ENCODE measurements around the gene DOCK2. TPM values are rescaled to one million over a fixed set of nuclear protein-coding genes. Genes with fewer than 3 reads are reported as not detected.

Gene DOCK2
- total and polyA plus RNA-seq, 8 donors: 0.73 to 15.6 (median 1.7) TPM

DNA sequence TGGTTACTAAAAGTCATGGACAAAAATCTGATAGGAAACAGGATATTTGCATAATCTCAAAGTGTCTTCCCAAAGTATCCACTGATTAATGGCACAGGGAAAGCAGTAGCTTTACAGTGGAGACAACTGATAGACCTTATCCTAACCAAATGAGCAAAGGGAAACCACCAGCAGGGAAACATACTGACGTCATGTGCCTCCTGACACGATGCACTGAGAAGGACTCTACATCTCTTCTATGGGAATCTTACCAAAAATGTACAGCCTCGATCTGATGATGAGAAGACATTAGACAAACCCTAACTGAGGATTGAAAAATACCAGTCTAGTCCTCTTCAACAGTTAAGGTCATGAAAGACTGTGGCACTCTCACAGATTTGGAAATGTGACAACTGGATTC lies 177.0 kb downstream of the DOCK2 start:
- 75 to 76% methylated on average over 3 of the region's 3 CpGs for WGBS, 2 donors
- Histone ChIP-seq H3K4me3 (no peak overlapping the region), H3K36me3 (no peaks in the 10 kb centered on the region), H3K27ac (no peak overlapping the region), H3K27me3 (no peaks in the 10 kb centered on the region), H3K4me1 (no peaks in the 10 kb centered on the region), H3K9me3 (no peaks in the 10 kb centered on the region)
- no peak for DNase-seq
- TF ChIP-seq, protein P1, sequence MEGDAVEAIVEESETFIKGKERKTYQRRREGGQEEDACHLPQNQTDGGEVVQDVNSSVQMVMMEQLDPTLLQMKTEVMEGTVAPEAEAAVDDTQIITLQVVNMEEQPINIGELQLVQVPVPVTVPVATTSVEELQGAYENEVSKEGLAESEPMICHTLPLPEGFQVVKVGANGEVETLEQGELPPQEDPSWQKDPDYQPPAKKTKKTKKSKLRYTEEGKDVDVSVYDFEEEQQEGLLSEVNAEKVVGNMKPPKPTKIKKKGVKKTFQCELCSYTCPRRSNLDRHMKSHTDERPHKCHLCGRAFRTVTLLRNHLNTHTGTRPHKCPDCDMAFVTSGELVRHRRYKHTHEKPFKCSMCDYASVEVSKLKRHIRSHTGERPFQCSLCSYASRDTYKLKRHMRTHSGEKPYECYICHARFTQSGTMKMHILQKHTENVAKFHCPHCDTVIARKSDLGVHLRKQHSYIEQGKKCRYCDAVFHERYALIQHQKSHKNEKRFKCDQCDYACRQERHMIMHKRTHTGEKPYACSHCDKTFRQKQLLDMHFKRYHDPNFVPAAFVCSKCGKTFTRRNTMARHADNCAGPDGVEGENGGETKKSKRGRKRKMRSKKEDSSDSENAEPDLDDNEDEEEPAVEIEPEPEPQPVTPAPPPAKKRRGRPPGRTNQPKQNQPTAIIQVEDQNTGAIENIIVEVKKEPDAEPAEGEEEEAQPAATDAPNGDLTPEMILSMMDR (IDR thresholded peaks at IDR 0.05): no peak
- ATAC-seq: no peak
- intact Hi-C loops (cut with DNase I): no loop called here
- no peak for FAIRE-seq

DNA sequence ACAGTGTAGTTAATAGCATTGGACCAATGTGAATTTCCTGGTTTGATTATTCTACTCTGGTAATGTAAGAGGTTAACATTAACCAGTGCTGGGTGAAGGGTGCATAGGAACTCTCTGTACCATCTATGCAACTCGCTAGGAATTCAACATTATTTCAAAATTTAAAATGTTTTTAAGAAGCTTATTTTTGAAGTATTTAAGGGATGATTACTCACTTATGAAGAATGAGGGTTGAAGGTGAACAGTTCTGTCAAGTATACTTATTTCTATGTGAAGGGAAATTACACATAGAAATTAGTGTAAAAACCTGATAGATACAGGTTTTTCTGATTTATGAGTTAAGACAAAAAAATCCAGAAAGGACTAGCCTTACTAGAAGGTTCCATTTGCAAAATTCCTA lies 177.4 kb downstream of the DOCK2 start:
- H3K36me3 ChIP-seq: no peaks in the 10 kb centered on the region
- WGBS, 2 donors: 61 to 70% methylated on average over 1 of the region's 1 CpG
- TF ChIP-seq, protein P1 (IDR thresholded peaks at IDR 0.05): no peak
- no peak for FAIRE-seq
- intact Hi-C loops (cut with DNase I): no loop called here
- no peaks in the 10 kb centered on the region for H3K27me3 ChIP-seq
- DNase-seq: no peak
- no peak overlapping the region for H3K27ac ChIP-seq
- H3K4me1 ChIP-seq: no peaks in the 10 kb centered on the region
- H3K9me3 ChIP-seq: no peaks in the 10 kb centered on the region
- H3K4me3 ChIP-seq: no peak overlapping the region
- ATAC-seq: no peak

DNA sequence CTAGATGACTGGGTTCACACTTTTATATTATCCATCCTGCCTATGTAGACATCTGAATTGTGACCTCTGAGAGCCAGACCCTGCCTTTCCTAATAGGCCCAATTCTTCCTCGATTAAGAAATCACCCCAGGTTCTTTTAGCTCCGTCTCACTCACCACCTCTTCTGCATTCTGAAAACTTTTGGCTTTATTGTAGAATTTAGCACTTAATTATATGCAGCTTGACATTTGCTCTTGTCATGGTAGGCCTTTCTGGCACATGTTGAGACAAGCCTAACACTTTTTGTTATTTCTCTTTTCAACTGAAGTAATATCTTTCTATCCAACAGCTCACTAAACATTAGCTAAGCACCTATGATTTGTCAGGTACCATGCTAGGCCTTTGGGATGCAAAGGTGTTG lies 180.0 kb downstream of the DOCK2 start:
- Histone ChIP-seq H3K9me3 (no peaks in the 10 kb centered on the region), H3K36me3 (no peaks in the 10 kb centered on the region), H3K27me3 (no peaks in the 10 kb centered on the region), H3K4me1 (no peaks in the 10 kb centered on the region), H3K4me3 (no peak overlapping the region), H3K27ac (no peak overlapping the region)
- no peak for DNase-seq
- no peak for ATAC-seq
- TF ChIP-seq, protein P1 (IDR thresholded peaks at IDR 0.05): no peak
- 55 to 74% methylated on average over 2 of the region's 2 CpGs for WGBS, 2 donors
- intact Hi-C loops (cut with DNase I): no loop called here
- no peak for FAIRE-seq

DNA sequence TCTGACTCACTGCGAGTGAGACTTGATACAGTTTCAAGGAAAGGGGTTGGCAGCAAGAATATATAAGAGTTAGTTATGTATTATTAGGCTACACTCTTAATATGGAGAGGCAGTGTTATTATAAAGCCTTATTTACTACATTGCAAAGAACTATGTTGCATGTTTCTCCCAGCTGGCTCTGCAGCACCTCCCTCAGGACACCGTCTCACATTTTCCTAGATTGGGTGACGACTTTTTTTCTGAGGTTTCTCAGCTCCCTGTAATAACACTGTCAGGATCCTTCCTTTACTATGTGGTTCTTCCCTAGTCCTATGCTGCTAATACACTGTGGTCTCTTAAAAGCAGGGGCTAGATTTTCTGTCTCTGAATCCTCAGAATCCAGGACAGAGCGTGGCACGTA lies 189.5 kb downstream of the DOCK2 start:
- no peak for FAIRE-seq
- WGBS, 2 donors: 49 to 55% methylated on average over 5 of the region's 5 CpGs
- no peak for ATAC-seq
- H3K27me3 ChIP-seq: no peaks in the 10 kb centered on the region
- H3K4me1 ChIP-seq: no peaks in the 10 kb centered on the region
- DNase-seq: no peak
- H3K27ac ChIP-seq: no peak overlapping the region
- H3K9me3 ChIP-seq: no peaks in the 10 kb centered on the region
- H3K36me3 ChIP-seq: no peaks in the 10 kb centered on the region
- H3K4me3 ChIP-seq: no peak overlapping the region
- TF ChIP-seq, protein P1 (IDR thresholded peaks at IDR 0.05): no peak
- intact Hi-C loops (cut with DNase I): no loop called here

DNA sequence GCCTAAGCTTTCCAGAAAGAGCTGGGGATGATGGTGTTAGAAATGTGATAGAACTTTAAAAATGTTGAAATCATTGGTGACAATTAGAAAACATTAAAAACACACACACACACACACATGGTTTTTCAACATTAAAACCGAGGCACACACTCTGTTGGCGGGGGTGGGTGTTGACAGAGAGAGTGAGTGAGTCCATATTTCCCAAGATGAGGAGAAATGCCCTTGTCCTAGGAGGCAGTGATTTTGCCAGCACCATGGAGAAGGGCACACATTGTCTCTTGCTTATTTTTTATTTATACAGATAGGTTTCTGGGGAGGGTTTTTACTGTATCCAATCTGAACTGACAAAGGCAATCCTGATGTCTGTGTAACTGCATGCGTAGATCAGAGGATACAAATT lies 190.7 kb downstream of the DOCK2 start:
- no peak for ATAC-seq

More for the DNA sequence above, 190.7 kb downstream of the DOCK2 start:
- no peak for FAIRE-seq
- Histone ChIP-seq H3K4me1 (no peaks in the 10 kb centered on the region), H3K9me3 (no peaks in the 10 kb centered on the region), H3K27ac (no peak overlapping the region), H3K4me3 (no peak overlapping the region), H3K36me3 (no peaks in the 10 kb centered on the region), H3K27me3 (no peaks in the 10 kb centered on the region)
- DNase-seq: no peak
- WGBS, 2 donors: 52 to 60% methylated on average over 3 of the region's 3 CpGs
- intact Hi-C loops (cut with DNase I): no loop called here
- TF ChIP-seq, protein P1 (IDR thresholded peaks at IDR 0.05): no peak
